IMR-90 (cell line): Measurements from ENCODE around the gene ACTN2.

Experiments used
- POLR2A ChIP-seq: IDR thresholded peaks from 2 replicates; pipeline ENCODE4 v1.6.1; 2012; ENCODE audit warnings: mild to moderate bottlenecking, low read depth, low read length
- RAD21 ChIP-seq: IDR thresholded peaks from 2 replicates; pipeline ENCODE4 v1.6.1; 2012; ENCODE audit warnings: low read length, improper control_type of control experiment
- RFX5 ChIP-seq: IDR thresholded peaks from 2 replicates; pipeline ENCODE4 v1.8.0; 2012; ENCODE audit warnings: low read depth, mild to moderate bottlenecking, low read length, moderate library complexity
- TF ChIP-seq, protein P1 (sequence below): conservative IDR thresholded peaks from 2 replicates; pipeline ENCODE4 v1.5.1; 2012; ENCODE audit warnings: mild to moderate bottlenecking, low read depth, low read length, improper control_type of control experiment
- TF ChIP-seq, protein P2 (sequence below): fragments of 150-350 bp; IDR thresholded peaks from 2 replicates; pipeline ENCODE4 v1.6.1; 2016; ENCODE audit warnings: low read depth, mild to moderate bottlenecking, low read length, moderate library complexity, borderline replicate concordance
- TF ChIP-seq, protein P3 (sequence below): fragments of 150-350 bp; IDR thresholded peaks from 2 replicates; pipeline ENCODE4 v1.6.1; 2017; ENCODE audit warnings: mild to moderate bottlenecking, antibody characterized with exemption, low read length, low read depth

DNA sequence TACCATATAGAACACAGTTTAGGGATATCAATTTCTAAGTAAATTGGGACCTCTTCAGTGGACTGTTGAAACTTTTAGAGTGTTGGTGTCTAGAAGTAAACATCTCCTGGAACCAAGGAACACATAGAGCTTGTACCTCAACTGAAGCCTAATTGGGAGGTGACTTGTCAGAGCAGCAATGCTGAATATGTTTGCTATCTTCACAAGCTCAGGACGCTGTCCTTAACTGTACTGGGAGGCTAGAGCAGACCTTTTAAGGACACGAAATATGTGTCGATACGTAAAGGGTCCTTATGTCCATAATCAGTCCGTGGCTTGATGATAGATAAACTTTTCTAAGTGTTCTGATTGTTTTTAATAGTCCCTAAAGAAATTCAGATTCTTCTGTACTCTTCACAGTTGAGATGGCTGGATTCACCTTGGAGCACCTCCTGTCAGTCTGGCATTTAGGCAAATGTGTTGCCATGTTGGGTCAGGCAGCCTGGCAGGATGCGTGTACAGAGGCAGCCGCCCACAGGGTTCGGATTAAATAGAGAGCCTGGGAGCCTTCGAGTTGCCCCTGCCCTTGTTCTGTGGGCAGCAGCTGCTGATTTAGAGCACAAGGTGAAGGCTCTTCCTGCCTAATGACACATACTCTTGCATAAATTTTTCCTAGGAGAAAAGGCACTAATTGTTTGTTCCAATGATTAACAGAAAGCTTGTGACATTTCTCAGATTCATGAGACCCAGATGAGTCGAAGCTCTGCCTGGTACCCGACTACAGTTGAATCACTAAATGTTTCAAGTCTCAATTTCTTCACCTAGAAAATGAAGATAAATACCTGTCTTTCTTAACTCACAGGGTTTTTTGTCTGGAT is 3.6 kb downstream of the ACTN2 start:
- TF ChIP-seq, protein P1, sequence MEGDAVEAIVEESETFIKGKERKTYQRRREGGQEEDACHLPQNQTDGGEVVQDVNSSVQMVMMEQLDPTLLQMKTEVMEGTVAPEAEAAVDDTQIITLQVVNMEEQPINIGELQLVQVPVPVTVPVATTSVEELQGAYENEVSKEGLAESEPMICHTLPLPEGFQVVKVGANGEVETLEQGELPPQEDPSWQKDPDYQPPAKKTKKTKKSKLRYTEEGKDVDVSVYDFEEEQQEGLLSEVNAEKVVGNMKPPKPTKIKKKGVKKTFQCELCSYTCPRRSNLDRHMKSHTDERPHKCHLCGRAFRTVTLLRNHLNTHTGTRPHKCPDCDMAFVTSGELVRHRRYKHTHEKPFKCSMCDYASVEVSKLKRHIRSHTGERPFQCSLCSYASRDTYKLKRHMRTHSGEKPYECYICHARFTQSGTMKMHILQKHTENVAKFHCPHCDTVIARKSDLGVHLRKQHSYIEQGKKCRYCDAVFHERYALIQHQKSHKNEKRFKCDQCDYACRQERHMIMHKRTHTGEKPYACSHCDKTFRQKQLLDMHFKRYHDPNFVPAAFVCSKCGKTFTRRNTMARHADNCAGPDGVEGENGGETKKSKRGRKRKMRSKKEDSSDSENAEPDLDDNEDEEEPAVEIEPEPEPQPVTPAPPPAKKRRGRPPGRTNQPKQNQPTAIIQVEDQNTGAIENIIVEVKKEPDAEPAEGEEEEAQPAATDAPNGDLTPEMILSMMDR = no peak
- no peak for TF ChIP-seq RAD21
- TF ChIP-seq POLR2A = no peak
- TF ChIP-seq, protein P2, sequence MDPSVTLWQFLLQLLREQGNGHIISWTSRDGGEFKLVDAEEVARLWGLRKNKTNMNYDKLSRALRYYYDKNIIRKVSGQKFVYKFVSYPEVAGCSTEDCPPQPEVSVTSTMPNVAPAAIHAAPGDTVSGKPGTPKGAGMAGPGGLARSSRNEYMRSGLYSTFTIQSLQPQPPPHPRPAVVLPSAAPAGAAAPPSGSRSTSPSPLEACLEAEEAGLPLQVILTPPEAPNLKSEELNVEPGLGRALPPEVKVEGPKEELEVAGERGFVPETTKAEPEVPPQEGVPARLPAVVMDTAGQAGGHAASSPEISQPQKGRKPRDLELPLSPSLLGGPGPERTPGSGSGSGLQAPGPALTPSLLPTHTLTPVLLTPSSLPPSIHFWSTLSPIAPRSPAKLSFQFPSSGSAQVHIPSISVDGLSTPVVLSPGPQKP = no peak
- TF ChIP-seq, protein P3, sequence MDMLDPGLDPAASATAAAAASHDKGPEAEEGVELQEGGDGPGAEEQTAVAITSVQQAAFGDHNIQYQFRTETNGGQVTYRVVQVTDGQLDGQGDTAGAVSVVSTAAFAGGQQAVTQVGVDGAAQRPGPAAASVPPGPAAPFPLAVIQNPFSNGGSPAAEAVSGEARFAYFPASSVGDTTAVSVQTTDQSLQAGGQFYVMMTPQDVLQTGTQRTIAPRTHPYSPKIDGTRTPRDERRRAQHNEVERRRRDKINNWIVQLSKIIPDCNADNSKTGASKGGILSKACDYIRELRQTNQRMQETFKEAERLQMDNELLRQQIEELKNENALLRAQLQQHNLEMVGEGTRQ = no peak
- no peak for TF ChIP-seq RFX5
